Measurements from ENCODE around the gene SLC36A2.

SLC36A2 gene

GRCh38 chr5:151348789-151349188, 1.4 kb upstream of the SLC36A2 start:
- TF ChIP-seq, protein P1, sequence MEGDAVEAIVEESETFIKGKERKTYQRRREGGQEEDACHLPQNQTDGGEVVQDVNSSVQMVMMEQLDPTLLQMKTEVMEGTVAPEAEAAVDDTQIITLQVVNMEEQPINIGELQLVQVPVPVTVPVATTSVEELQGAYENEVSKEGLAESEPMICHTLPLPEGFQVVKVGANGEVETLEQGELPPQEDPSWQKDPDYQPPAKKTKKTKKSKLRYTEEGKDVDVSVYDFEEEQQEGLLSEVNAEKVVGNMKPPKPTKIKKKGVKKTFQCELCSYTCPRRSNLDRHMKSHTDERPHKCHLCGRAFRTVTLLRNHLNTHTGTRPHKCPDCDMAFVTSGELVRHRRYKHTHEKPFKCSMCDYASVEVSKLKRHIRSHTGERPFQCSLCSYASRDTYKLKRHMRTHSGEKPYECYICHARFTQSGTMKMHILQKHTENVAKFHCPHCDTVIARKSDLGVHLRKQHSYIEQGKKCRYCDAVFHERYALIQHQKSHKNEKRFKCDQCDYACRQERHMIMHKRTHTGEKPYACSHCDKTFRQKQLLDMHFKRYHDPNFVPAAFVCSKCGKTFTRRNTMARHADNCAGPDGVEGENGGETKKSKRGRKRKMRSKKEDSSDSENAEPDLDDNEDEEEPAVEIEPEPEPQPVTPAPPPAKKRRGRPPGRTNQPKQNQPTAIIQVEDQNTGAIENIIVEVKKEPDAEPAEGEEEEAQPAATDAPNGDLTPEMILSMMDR (conservative IDR thresholded peaks at IDR 0.05) = no peak
- no peak for TF ChIP-seq ZFX (IDR thresholded peaks at IDR 0.05)
- H3K27ac ChIP-seq = peak overlapping the region; percentile 31

DNA sequence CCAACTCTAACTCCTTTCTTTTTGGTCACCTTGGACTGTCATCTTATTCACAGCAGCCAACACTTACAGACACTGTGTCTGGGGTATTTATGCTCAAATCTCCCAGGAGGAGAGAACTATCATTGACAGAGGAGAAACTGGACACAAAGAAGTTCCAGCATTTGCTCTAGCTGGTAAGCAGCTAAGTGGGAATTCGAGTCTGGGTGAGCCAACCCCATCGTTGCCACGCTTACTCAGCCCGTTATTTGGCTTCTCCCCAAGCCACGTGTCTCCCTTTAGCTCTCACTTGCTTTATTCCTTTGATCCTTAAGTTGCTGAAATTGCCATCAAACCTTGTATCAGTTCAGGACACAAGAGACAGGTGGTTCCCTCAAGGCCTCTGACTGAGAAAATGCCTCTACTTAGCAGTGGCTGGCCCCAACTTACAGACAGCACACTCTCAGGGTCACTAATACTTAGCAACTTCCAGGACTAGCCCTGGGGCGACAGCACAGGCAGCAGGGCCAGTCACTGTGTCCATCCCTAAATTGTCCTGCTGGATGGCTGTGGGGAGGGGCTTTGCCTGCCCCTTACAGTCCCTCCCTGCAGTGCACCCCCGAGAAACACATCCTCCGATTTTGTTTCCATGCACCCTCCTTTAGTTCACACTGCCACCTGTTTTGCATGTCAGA, 1.4 kb downstream of the SLC36A2 start:
- H3K27ac ChIP-seq = no peak overlapping the region
- no peak for TF ChIP-seq ZFX (IDR thresholded peaks at IDR 0.05)
- TF ChIP-seq, protein P1 (conservative IDR thresholded peaks at IDR 0.05) = no peak

DNA sequence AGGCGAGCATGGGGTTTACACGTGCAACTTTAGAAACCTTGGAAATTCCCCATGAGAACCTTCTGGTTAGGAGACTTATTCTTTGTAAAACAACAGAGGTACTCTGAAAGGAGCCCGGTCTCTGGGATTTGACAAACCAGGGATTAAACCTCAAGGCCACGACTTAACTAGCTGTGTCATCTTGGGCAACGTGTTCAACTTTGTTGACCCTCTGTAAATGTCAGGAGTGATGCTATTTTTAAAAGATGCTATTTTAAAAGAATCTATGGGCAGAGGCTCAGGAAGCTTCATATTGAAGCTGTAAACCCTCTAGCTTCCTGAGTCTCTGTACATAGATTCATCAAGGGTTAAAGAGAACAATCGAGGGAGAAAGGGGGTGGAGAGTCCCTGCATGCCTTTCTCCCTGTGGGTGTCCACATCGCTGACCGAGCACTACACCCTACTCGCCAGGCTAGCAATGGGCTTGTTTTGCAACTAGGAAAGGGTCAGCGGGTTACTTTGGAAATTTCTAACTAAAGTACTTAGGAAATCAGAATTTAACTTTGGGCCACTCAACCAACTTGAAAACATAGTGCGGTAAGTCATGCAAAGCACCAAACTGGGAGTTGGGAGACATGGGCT, 2.1 kb downstream of the SLC36A2 start:
- TF ChIP-seq, protein P1 (conservative IDR thresholded peaks at IDR 0.05) = no peak
- no peak for TF ChIP-seq ZFX (IDR thresholded peaks at IDR 0.05)
- H3K27ac ChIP-seq = no peak overlapping the region

DNA sequence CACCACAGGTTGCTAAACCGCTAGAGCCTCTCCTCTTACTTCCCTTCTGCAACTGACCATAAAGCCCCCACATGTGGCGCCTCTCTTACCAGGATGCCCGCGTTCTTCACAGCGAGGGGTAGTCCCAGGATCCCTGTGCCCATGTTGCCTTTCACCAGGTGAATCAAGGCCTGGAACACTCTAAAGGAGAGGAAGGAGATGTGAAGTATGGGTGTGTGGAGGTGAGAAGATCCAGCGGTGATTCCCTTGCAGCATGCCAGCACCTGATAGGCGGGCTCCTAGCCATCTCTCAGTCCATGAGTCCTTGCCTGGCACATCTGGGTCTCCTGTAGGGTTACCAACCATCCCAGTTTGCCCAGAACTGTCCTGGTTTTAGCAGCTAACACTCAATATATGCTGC, 3.3 kb downstream of the SLC36A2 start:
- TF ChIP-seq, protein P1 (conservative IDR thresholded peaks at IDR 0.05) = no peak
- no peak for TF ChIP-seq ZFX (IDR thresholded peaks at IDR 0.05)
- no peak overlapping the region for H3K27ac ChIP-seq

GRCh38 chr5:151340004-151340403, 7.4 kb downstream of the SLC36A2 start:
- H3K27ac ChIP-seq = no peak overlapping the region
- TF ChIP-seq, protein P1 (conservative IDR thresholded peaks at IDR 0.05) = no peak
- no peak for TF ChIP-seq ZFX (IDR thresholded peaks at IDR 0.05)

GRCh38 chr5:151338734-151339133, 8.6 kb downstream of the SLC36A2 start:
- TF ChIP-seq, protein P1 (conservative IDR thresholded peaks at IDR 0.05) = no peak
- TF ChIP-seq ZFX (IDR thresholded peaks at IDR 0.05) = no peak
- no peak overlapping the region for H3K27ac ChIP-seq

- no peak overlapping the region for H3K27ac ChIP-seq
- no peak for TF ChIP-seq ZFX (IDR thresholded peaks at IDR 0.05)
Measured at GRCh38 chr5:151332857-151333256, 14.5 kb downstream of the SLC36A2 start.

- no peak overlapping the region for H3K27ac ChIP-seq
- TF ChIP-seq, protein P1 (conservative IDR thresholded peaks at IDR 0.05) = no peak
- no peak for TF ChIP-seq ZFX (IDR thresholded peaks at IDR 0.05)
Measured at GRCh38 chr5:151328734-151329133, 18.6 kb downstream of the SLC36A2 start.

Data from C4-2B (cell line).